ENCODE results near the gene ZNF215. TPM values are rescaled to one million over a fixed set of nuclear protein-coding genes. Genes with fewer than 3 reads are reported as not detected.
A peak's percentile ranks its signal among the peaks of the same experiment; 100 is the strongest.

Gene ZNF215
- total and polyA plus RNA-seq, 2 donors (not counting 3 experiments of a cell fraction or from before 2014, with no cell fraction given): 1.2 to 2.9 TPM

- intact Hi-C loops (cut with micrococcal nuclease): loop anchor here (5.0 kb wide), 1 partner anchor 65 kb away; the partner anchor contains the start of gene ZNF215
- Histone ChIP-seq H2AFZ (ENCODE audit: low read depth, low read length) (peak overlapping the region; percentile 28), H3K4me1 (ENCODE audit: control insufficient read depth, extremely low read depth, insufficient read depth, low read length) (no peaks in the 10 kb centered on the region), H3K9me3 (replicated peaks; ENCODE audit: control insufficient read depth, insufficient read depth, low read length) (no peaks in the 10 kb centered on the region), H3K4me2 (ENCODE audit: insufficient read depth, low read length) (no peak overlapping the region), H3K27ac (ENCODE audit: insufficient read depth, low read depth, low read length) (no peak overlapping the region), H3K4me3 (replicated peaks in 1 of 3; ENCODE audit: insufficient read depth in 1 of 3, low read depth in 1 of 3, low read length in 3 of 3) (no peak overlapping the region), H3K36me3 (ENCODE audit: control insufficient read depth in 2 of 2, extremely low read depth in 1 of 2, insufficient read depth in 2 of 2, low read length in 2 of 2) (no peaks in the 10 kb centered on the region), H3K9ac (replicated peaks; ENCODE audit: extremely low read depth, insufficient read depth, low read length) (no peak overlapping the region), H3K9me1 (replicated peaks; ENCODE audit: control insufficient read depth, extremely low read depth, insufficient read depth, low read length) (no peaks in the 10 kb centered on the region), H3K79me2 (ENCODE audit: control insufficient read depth, insufficient read depth, low read length) (no peaks in the 10 kb centered on the region), H3K27me3 (ENCODE audit: control insufficient read depth in 2 of 2, insufficient read depth in 2 of 2, low read length in 2 of 2) (no peaks in the 10 kb centered on the region), H4K20me1 (replicated peaks; ENCODE audit: control insufficient read depth, extremely low read depth, insufficient read depth, low read length) (no peaks in the 10 kb centered on the region)
- DNase-seq (ENCODE audit: low read depth, low spot score): peak; percentile 67
- no peak for FAIRE-seq
- CTCF ChIA-PET: interaction anchor here (1.9 kb wide), 1 partner anchor 180 kb away, joined by 6 read pairs; no protein-coding TSS in a partner anchor
- POLR2A ChIA-PET: no interaction called here
- BruUV-seq (replicated peaks): no TSS peak
- dilution Hi-C loops (cut with MboI; ENCODE audit: extremely low pct_ligation_motif_present, low sequenced_read_pairs): no loop called here
- TF ChIP-seq CTCF (IDR thresholded peaks at IDR 0.05; ENCODE audit: extremely low read depth in 1 of 2, insufficient read depth in 1 of 2, low read depth in 1 of 2, low read length in 2 of 2): no peak
- no peak for TF ChIP-seq POLR2AphosphoS5 (IDR thresholded peaks at IDR 0.05; ENCODE audit: insufficient read depth, low read depth, low read length)
- no peak for TF ChIP-seq FOS (IDR thresholded peaks at IDR 0.05; ENCODE audit: borderline replicate concordance, insufficient read depth, low read length)
- TF ChIP-seq JUN (IDR thresholded peaks at IDR 0.05; ENCODE audit: borderline replicate concordance, insufficient read depth, insufficient read length, low read depth): no peak
- no peak for TF ChIP-seq POLR2A (IDR thresholded peaks at IDR 0.05; ENCODE audit: low read depth, low read length)
- TF ChIP-seq EZH2 (IDR thresholded peaks at IDR 0.05; ENCODE audit: borderline replicate concordance, low read depth, low read length, severe bottlenecking): no peak
- TF ChIP-seq MAX (IDR thresholded peaks at IDR 0.05; ENCODE audit: insufficient read depth, insufficient read length): no peak
Observed at GRCh38 chr11:6992457-6993417, 66.5 kb downstream of the ZNF215 start.
